Stomach (tissue), 9 donors: ENCODE results near the gene SHOC2. TPM values are rescaled to one million over a fixed set of nuclear protein-coding genes. Genes with fewer than 3 reads are reported as not detected.
A peak's percentile ranks its signal among the peaks of the same experiment; 100 is the strongest.

ENCODE experiments used
- DNase-seq, 2 donors: peaks; one replicate each; pipeline versions ENCODE4 v3.0.0 to v3.0.0-alpha.2; 2013 to 2019
- H3K27ac ChIP-seq, 5 donors: fragments of 200-600 bp in 4 of 5; sonication (generic) in 4 of 5; one replicate each; pipeline ENCODE4 v1.5.1; 2013 to 2019; ENCODE audit warnings: mild to moderate bottlenecking in 1 of 5, moderate library complexity in 1 of 5
- H3K27me3 ChIP-seq, 3 donors: fragments of 200-600 bp; sonication (generic); one replicate each; pipeline ENCODE4 v1.5.1; 2017 to 2019; ENCODE audit warnings: mixed run types in 1 of 3
- H3K36me3 ChIP-seq, 4 donors: fragments of 200-600 bp; sonication (generic); 1 replicate in 3 of 4; 2 replicates in 1 of 4; pipeline ENCODE4 v1.5.1; 2016 to 2019
- H3K4me1 ChIP-seq, 4 donors: fragments of 200-600 bp; sonication (generic); one replicate each; pipeline ENCODE4 v1.5.1; 2016 to 2019
- H3K4me3 ChIP-seq, 4 donors: fragments of 200-600 bp; sonication (generic) in 3 of 4; one replicate each; pipeline ENCODE4 v1.5.1; 2016 to 2019; ENCODE audit warnings: mild to moderate bottlenecking in 1 of 4
- H3K9me3 ChIP-seq, 4 donors: fragments of 200-600 bp; sonication (generic); one replicate each; pipeline ENCODE4 v1.5.1; 2016 to 2019
- CTCF ChIP-seq, 7 experiments: fragments of 450-650 bp in 4 of 7; fragments of 200-600 bp in 3 of 7; sonication (generic) in 3 of 7; IDR thresholded peaks; one replicate each; pipeline ENCODE4 v1.5.1; 2016 to 2019; ENCODE audit warnings: antibody characterized with exemption in 7 of 7, control low read depth in 2 of 7, mild to moderate bottlenecking in 1 of 7
- EP300 ChIP-seq: sonication (generic); formaldehyde crosslinking; IDR thresholded peaks from one replicate; pipeline ENCODE4 v1.6.1; 2017; ENCODE audit warnings: antibody characterized with exemption
- POLR2A ChIP-seq, 4 donors: fragments of 450-650 bp; IDR thresholded peaks; one replicate each; pipeline ENCODE4 v1.6.1; 2016; ENCODE audit warnings: antibody characterized with exemption in 4 of 4, control low read depth in 2 of 4, mild to moderate bottlenecking in 1 of 4, moderate library complexity in 1 of 4
- POLR2AphosphoS5 ChIP-seq, 3 donors: sonication (generic); formaldehyde crosslinking; IDR thresholded peaks; one replicate each; pipeline ENCODE4 v1.6.1; 2016; ENCODE audit warnings: antibody characterized with exemption in 3 of 3
- WGBS, 5 donors: extraction: QIAGEN DNeasy Blood & Tissue Kit in 3 of 5; methylation state at CpG; one replicate each; pipeline versions ENCODE4 v1.1.5 to v1.1.7; 2013 to 2018; 5-methylcytosine and 5-hydroxymethylcytosine counted together
- intact Hi-C: fragments of 100-400 bp; cut with DNase I; formaldehyde crosslinking; loops from one replicate; pipeline ENCODE4 v1.15.1; 2023; ENCODE audit warnings: low total_unique reads
- polyA plus RNA-seq, 3 donors: library from polyadenylated mRNA; stranded (reverse); fragments of 200-250 nt; gene quantifications; one replicate each; pipeline ENCODE4 v1.2.3, GENCODE V29; 2013
- total RNA-seq, 5 donors: library from RNA; depleted of rRNA; stranded (reverse); fragments of >200 nt; gene quantifications; one replicate each; pipeline versions ENCODE4 v1.1.0 to v1.2.3, GENCODE V29; 2014 to 2016
- donor health status: healthy with polysubstance abuse.
- donor health status: Bipolar disorder and iron deficiency.
- donor health status: healthy.

SHOC2 gene
- total and polyA plus RNA-seq, 8 donors: 13.2 to 550 (median 37.6) TPM

- H3K4me3 ChIP-seq: no peak overlapping the region
- TF ChIP-seq EP300 (no peak), POLR2AphosphoS5 (IDR thresholded peaks at IDR 0.05) (no peak), CTCF (IDR thresholded peaks at IDR 0.05) (no peak), POLR2A (IDR thresholded peaks at IDR 0.05) (no peak)
- no peaks in the 10 kb centered on the region for H3K27me3 ChIP-seq
- WGBS, 5 donors: 83 to 91% (median 88%) methylated on average over 3 of the region's 3 CpGs
- intact Hi-C loops: no loop called here
- H3K9me3 ChIP-seq: no peaks in the 10 kb centered on the region
- H3K4me1 ChIP-seq: peaks cover 0 to 35% (median 13%) of the 10 kb centered on the region in 4 donors
- no peak overlapping the region for H3K27ac ChIP-seq
- DNase-seq: no peak
- peaks cover 0 to 3% (median 0%) of the 10 kb centered on the region in 4 donors for H3K36me3 ChIP-seq
Observed at GRCh38 chr10:110992006-110992800, 72.8 kb downstream of the SHOC2 start.

GRCh38 chr10:110993024-110993693 is 73.8 kb downstream of the SHOC2 start:
- H3K27ac ChIP-seq: no peak overlapping the region
- H3K9me3 ChIP-seq: no peaks in the 10 kb centered on the region
- intact Hi-C loops: no loop called here
- WGBS, 5 donors: 77 to 82% (median 81%) methylated on average over 4 of the region's 4 CpGs
- no peak overlapping the region for H3K4me3 ChIP-seq
- no peaks in the 10 kb centered on the region for H3K27me3 ChIP-seq
- TF ChIP-seq POLR2A (IDR thresholded peaks at IDR 0.05): no peak
- TF ChIP-seq POLR2AphosphoS5 (IDR thresholded peaks at IDR 0.05): no peak
- TF ChIP-seq CTCF (IDR thresholded peaks at IDR 0.05): no peak
- TF ChIP-seq EP300: no peak
- H3K36me3 ChIP-seq: peaks cover 0 to 3% (median 0%) of the 10 kb centered on the region in 4 donors
- DNase-seq: peak in 1 of 2 donors; percentile 12
- H3K4me1 ChIP-seq: peaks cover 0 to 35% (median 13%) of the 10 kb centered on the region in 4 donors

GRCh38 chr10:110994406-110995086 is 75.1 kb downstream of the SHOC2 start:
- peaks cover 0 to 35% (median 15%) of the 10 kb centered on the region in 4 donors for H3K4me1 ChIP-seq
- H3K4me3 ChIP-seq: no peak overlapping the region
- TF ChIP-seq CTCF (IDR thresholded peaks at IDR 0.05): no peak
- TF ChIP-seq POLR2AphosphoS5 (IDR thresholded peaks at IDR 0.05): no peak
- no peak for TF ChIP-seq EP300
- intact Hi-C loops: no loop called here
- no peaks in the 10 kb centered on the region for H3K9me3 ChIP-seq
- H3K27ac ChIP-seq: no peak overlapping the region
- WGBS, 5 donors: 86 to 94% (median 91%) methylated on average over 1 of the region's 1 CpG
- H3K36me3 ChIP-seq: peaks cover 0 to 3% (median 0%) of the 10 kb centered on the region in 4 donors
- no peak for DNase-seq
- H3K27me3 ChIP-seq: no peaks in the 10 kb centered on the region

- DNase-seq: no peak
- TF ChIP-seq POLR2AphosphoS5 (IDR thresholded peaks at IDR 0.05): no peak
- no peak for TF ChIP-seq CTCF (IDR thresholded peaks at IDR 0.05)
- no peak for TF ChIP-seq EP300
- no peak for TF ChIP-seq POLR2A (IDR thresholded peaks at IDR 0.05)
- no peak overlapping the region for H3K27ac ChIP-seq
- intact Hi-C loops: no loop called here
- H3K36me3 ChIP-seq: peaks cover 0 to 3% (median 0%) of the 10 kb centered on the region in 4 donors
- no peaks in the 10 kb centered on the region for H3K9me3 ChIP-seq
- WGBS, 5 donors: 27 to 58% (median 36%) methylated on average over 2 of the region's 2 CpGs
- H3K4me3 ChIP-seq: no peak overlapping the region
- no peaks in the 10 kb centered on the region for H3K27me3 ChIP-seq
- H3K4me1 ChIP-seq: peaks cover 0 to 43% (median 15%) of the 10 kb centered on the region in 4 donors
Observed at GRCh38 chr10:110995301-110995700, 75.9 kb downstream of the SHOC2 start.
